HepG2 (cell line): ENCODE measurements around the gene MGAT4C.

Experiments
- FOXK2 ChIP-seq: fragments of 450-650 bp; IDR thresholded peaks from 2 replicates; pipeline ENCODE4 v1.6.1; 2016
- RAD21 ChIP-seq: fragments of 450-650 bp; formaldehyde crosslinking; IDR thresholded peaks from 2 replicates; pipeline ENCODE4 v1.5.0; 2020; ENCODE audit warnings: mild to moderate bottlenecking
- ZNF776 ChIP-seq: sonication (generic); formaldehyde crosslinking; IDR thresholded peaks from 2 replicates; pipeline ENCODE4 v1.4.0; 2020; ENCODE audit warnings: mild to moderate bottlenecking, missing genetic modification reagents
- TF ChIP-seq, protein P1 (sequence below), 2 experiments: fragments of 450-650 bp in 1 of 2; sonication (generic) in 1 of 2; formaldehyde crosslinking; IDR thresholded peaks; 2 replicates each; pipeline versions ENCODE4 v1.5.0 to v1.8.0; 2020 to 2022; ENCODE audit warnings: mild to moderate bottlenecking in 1 of 2, missing genetic modification reagents in 1 of 2
- TF ChIP-seq, protein P2 (sequence below), 2 experiments: IDR thresholded peaks; 2 replicates each; pipeline ENCODE4 v1.6.1; 2011 to 2012; ENCODE audit warnings: low read length in 2 of 2, borderline replicate concordance in 1 of 2, low read depth in 1 of 2, mild to moderate bottlenecking in 1 of 2, moderate library complexity in 1 of 2

DNA sequence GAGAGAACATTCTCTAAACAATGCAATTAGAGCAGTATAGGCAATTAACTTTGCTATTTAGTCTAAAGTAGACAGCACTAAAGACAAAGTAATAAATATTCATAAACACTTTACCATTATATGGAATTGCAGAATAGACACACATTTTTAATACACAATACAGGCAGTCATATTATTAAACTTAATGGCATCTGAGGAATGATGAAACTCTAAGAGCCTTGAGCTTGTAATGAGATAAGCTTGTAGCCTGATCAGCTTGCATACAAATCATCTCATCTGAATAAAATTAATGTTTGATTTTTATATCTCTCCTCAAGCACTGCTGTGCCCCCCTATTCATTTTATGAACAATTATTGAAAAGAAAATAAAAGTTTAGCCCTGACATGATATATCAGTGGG, 107.6 kb downstream of the MGAT4C start:
- TF ChIP-seq ZNF776 (CRISPR knock-in tag) (no peak), FOXK2 (no peak), RAD21 (CRISPR knock-in tag) (no peak)
- TF ChIP-seq, protein P1, sequence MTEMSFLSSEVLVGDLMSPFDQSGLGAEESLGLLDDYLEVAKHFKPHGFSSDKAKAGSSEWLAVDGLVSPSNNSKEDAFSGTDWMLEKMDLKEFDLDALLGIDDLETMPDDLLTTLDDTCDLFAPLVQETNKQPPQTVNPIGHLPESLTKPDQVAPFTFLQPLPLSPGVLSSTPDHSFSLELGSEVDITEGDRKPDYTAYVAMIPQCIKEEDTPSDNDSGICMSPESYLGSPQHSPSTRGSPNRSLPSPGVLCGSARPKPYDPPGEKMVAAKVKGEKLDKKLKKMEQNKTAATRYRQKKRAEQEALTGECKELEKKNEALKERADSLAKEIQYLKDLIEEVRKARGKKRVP (CRISPR knock-in tag; IDR thresholded peaks at IDR 0.05): no peak
- TF ChIP-seq, protein P2, sequence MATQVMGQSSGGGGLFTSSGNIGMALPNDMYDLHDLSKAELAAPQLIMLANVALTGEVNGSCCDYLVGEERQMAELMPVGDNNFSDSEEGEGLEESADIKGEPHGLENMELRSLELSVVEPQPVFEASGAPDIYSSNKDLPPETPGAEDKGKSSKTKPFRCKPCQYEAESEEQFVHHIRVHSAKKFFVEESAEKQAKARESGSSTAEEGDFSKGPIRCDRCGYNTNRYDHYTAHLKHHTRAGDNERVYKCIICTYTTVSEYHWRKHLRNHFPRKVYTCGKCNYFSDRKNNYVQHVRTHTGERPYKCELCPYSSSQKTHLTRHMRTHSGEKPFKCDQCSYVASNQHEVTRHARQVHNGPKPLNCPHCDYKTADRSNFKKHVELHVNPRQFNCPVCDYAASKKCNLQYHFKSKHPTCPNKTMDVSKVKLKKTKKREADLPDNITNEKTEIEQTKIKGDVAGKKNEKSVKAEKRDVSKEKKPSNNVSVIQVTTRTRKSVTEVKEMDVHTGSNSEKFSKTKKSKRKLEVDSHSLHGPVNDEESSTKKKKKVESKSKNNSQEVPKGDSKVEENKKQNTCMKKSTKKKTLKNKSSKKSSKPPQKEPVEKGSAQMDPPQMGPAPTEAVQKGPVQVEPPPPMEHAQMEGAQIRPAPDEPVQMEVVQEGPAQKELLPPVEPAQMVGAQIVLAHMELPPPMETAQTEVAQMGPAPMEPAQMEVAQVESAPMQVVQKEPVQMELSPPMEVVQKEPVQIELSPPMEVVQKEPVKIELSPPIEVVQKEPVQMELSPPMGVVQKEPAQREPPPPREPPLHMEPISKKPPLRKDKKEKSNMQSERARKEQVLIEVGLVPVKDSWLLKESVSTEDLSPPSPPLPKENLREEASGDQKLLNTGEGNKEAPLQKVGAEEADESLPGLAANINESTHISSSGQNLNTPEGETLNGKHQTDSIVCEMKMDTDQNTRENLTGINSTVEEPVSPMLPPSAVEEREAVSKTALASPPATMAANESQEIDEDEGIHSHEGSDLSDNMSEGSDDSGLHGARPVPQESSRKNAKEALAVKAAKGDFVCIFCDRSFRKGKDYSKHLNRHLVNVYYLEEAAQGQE (IDR thresholded peaks at IDR 0.05; ENCODE audit: borderline replicate concordance in 1 of 2, low read depth in 1 of 2, low read length in 2 of 2): no peak
